Upper lobe of left lung (tissue), 4 donors: ENCODE results near the gene COL9A3.

Experiments
- CTCF ChIP-seq, 6 experiments: fragments of 450-650 bp in 4 of 6; fragments of 200-600 bp in 2 of 6; sonication (generic) in 2 of 6; IDR thresholded peaks; one replicate each; pipeline ENCODE4 v1.5.1; 2016 to 2019; ENCODE audit warnings: antibody characterized with exemption in 6 of 6
- POLR2A ChIP-seq, 4 donors: fragments of 450-650 bp; IDR thresholded peaks; one replicate each; pipeline ENCODE4 v1.5.1; 2016 to 2017; ENCODE audit warnings: antibody characterized with exemption in 4 of 4, mild to moderate bottlenecking in 2 of 4

- TF ChIP-seq CTCF (IDR thresholded peaks at IDR 0.05) = no peak
- no peak for TF ChIP-seq POLR2A (IDR thresholded peaks at IDR 0.05)
Observed at GRCh38 chr20:62882426-62882825, 65.6 kb downstream of the COL9A3 start.
